Lung (tissue), 12 donors: Measurements from ENCODE around the gene COPS7A. TPM values are rescaled to one million over a fixed set of nuclear protein-coding genes. Genes with fewer than 3 reads are reported as not detected.
"Not testable (repeated sequence)": the region's sequence is repeated elsewhere in the genome, so short reads cannot be mapped to it uniquely, and the experiment has no call there.

Source experiments
- ATAC-seq: fragments of 200-7000 bp; cut with Tn5 transposase; one replicate; pipeline ENCODE4 v1.9.1; 2020; ENCODE audit warnings: moderate number of reproducible peaks; ENCODE audit not compliant: insufficient read depth, low FRiP score
- DNase-seq, 3 donors: peaks; one replicate each; pipeline ENCODE4 v3.0.0-alpha.2; 2013 to 2017
- H3K27ac ChIP-seq, 2 donors: one replicate each; pipeline ENCODE4 v1.5.1; 2013; ENCODE audit warnings: mild to moderate bottlenecking in 2 of 2, moderate library complexity in 2 of 2, control low read depth in 1 of 2, inconsistent platforms in 1 of 2, low read depth in 1 of 2, low read length in 1 of 2
- H3K27me3 ChIP-seq, 3 donors: one replicate each; pipeline ENCODE4 v1.5.1; 2013; ENCODE audit warnings: low read length in 2 of 3; ENCODE audit not compliant: control insufficient read depth in 3 of 3, insufficient read depth in 3 of 3
- H3K36me3 ChIP-seq, 4 donors: one replicate each; pipeline ENCODE4 v1.5.1; 2013; ENCODE audit warnings: low read length in 4 of 4, mild to moderate bottlenecking in 1 of 4, moderate library complexity in 1 of 4; ENCODE audit not compliant: control insufficient read depth in 4 of 4, insufficient read depth in 4 of 4
- H3K4me1 ChIP-seq, 5 donors: one replicate each; pipeline ENCODE4 v1.5.1; 2013; ENCODE audit warnings: low read length in 5 of 5, mild to moderate bottlenecking in 2 of 5, moderate library complexity in 1 of 5; ENCODE audit not compliant: control insufficient read depth in 5 of 5, insufficient read depth in 5 of 5
- H3K4me3 ChIP-seq: one replicate; pipeline ENCODE4 v1.5.1; 2013; ENCODE audit warnings: mild to moderate bottlenecking, control low read depth, moderate library complexity
- H3K9ac ChIP-seq, 2 donors: one replicate each; pipeline ENCODE4 v1.5.1; 2013; ENCODE audit warnings: low read length in 2 of 2, control low read depth in 1 of 2; ENCODE audit not compliant: insufficient read depth in 1 of 2
- H3K9me3 ChIP-seq, 4 donors: one replicate each; pipeline ENCODE4 v1.5.1; 2013; ENCODE audit warnings: low read length in 3 of 4, mild to moderate bottlenecking in 1 of 4, moderate library complexity in 1 of 4; ENCODE audit not compliant: control insufficient read depth in 4 of 4, insufficient read depth in 3 of 4
- CTCF ChIP-seq: IDR thresholded peaks from 2 replicates; pipeline ENCODE4 v1.5.1; 2012; ENCODE audit warnings: mild to moderate bottlenecking; ENCODE audit errors: control extremely low read depth, extremely low read depth
- WGBS, 2 donors: extraction: QIAGEN DNeasy Blood & Tissue Kit; methylation state at CpG; one replicate each; pipeline ENCODE4 v1.1.7; 2013; 5-methylcytosine and 5-hydroxymethylcytosine counted together
- polyA plus RNA-seq, 2 donors: library from polyadenylated mRNA; stranded (reverse); fragments of 200-250 nt; gene quantifications; one replicate each; pipeline ENCODE4 v1.2.1, GENCODE V29; 2013
- total RNA-seq, 2 donors: library from RNA; depleted of rRNA in 1 of 2; stranded (reverse); fragments of >200 nt in 1 of 2; gene quantifications; one replicate each; pipeline ENCODE4 v1.2.1, GENCODE V29; 2014 to 2021
- donor health status: control.
- donor health status: control.
- donor health status: Bipolar disorder and iron deficiency.
- donor health status: healthy.
- donor health status: DM: yes; HTN: yes; CAD: no.

The COPS7A gene
- total and polyA plus RNA-seq, 4 donors = 40.1 to 74.7 (median 61.2) TPM

DNA sequence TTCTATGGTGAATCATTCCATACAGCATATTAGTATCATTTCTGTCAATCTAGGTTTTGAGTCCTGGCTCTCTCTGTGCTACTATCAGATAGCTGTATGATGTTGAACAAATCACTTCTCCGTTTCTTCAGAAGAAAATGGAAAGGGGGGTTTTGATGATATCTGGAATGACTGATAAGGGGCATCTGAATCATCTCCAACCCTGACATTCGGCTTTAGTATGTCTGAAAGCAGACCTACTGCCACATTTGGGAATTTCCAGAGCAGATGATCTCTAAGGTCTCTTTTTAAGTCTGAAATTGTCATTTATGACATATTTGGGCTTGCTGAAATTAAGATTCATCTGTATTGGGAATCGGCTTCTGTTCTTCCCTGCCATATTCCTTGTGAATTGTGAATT is 19.0 kb downstream of the COPS7A start:
- 77 to 92% methylated on average over 3 of the region's 3 CpGs for WGBS, 2 donors
- H3K36me3 ChIP-seq = peaks cover 5 to 14% (median 13%) of the 10 kb centered on the region in 4 donors
- TF ChIP-seq CTCF = no peak

DNA sequence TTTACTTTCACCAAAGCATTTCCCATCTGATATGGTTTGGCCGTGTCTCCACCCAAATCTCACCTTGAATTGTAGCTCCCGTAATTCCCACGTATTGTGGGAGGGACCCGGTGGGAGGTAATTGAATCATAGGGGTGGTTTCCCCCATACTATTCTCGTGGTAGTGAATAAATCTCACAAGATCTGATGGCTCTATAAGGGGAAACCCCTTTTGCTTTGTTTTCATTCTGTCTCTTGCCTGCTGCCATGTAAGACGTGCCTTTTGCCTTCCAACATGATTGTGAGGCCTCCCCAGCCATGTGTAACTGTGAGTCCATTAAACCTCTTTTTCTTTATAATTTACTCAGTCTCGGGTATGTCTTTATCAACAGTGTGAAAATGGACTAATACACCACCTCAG is 19.5 kb downstream of the COPS7A start:
- WGBS, 2 donors = 71 to 77% methylated on average over 7 of the region's 7 CpGs
- H3K4me1 ChIP-seq, DNase-seq, H3K27me3 ChIP-seq, H3K9me3 ChIP-seq, H3K9ac ChIP-seq, H3K4me3 ChIP-seq, ATAC-seq, H3K27ac ChIP-seq: not testable (repeated sequence)
- peaks cover 8 to 17% (median 16%) of the 10 kb centered on the region in 4 donors for H3K36me3 ChIP-seq

More for the DNA sequence above, 19.0 kb downstream of the COPS7A start:
- no peak for DNase-seq
- Histone ChIP-seq H3K27ac (no peak overlapping the region), H3K9me3 (no peaks in the 10 kb centered on the region), H3K27me3 (no peaks in the 10 kb centered on the region), H3K4me3 (no peak overlapping the region), H3K4me1 (no peaks in the 10 kb centered on the region), H3K9ac (no peak overlapping the region)
- ATAC-seq = no peak

DNA sequence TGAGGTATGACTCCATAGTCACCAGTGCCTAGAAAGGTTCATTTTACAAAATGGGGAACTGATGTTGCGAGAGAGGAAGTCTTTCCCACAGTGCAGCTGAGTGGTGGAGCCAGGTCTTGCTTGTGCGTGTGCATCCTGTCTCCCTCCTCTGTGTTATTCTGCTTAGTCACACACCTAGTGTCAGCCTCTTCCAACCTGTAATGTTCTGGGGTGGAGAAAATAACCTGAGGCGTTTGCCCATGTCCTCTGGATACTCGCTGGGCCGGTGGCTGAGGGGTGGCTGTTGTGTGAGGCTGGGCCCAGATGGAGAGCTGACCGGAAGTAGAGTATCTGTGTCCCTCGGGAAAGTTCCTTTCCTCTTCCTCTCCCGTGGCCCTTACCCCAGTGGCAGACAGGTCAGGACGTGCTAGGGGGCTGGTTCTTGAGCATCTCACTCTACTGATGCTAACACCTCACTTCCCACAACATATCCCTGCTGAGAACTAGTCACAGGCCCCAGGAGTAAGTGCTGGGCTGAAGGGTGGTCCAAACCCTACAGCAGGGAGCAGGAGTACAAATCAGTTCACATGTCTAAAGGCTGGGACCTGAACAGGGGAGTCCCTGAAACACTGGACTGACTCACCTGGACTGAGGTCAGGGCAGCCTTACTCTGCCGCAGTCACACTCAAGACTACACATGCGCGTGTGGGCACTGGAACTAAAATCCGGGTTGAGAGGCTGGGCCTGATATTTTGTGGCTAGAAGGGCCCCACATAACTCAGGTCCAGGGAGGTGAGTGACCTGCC is 22.1 kb downstream of the COPS7A start:
- no peak for TF ChIP-seq CTCF
- H3K4me3 ChIP-seq = no peak overlapping the region
- H3K4me1 ChIP-seq = no peaks in the 10 kb centered on the region
- no peak for DNase-seq
- no peaks in the 10 kb centered on the region for H3K9me3 ChIP-seq
- no peaks in the 10 kb centered on the region for H3K27me3 ChIP-seq
- peaks cover 14 to 39% (median 36%) of the 10 kb centered on the region in 4 donors for H3K36me3 ChIP-seq
- peak; percentile 22 for ATAC-seq
- H3K27ac ChIP-seq = peak overlapping the region in 1 of 2 donors; percentile 18
- no peak overlapping the region for H3K9ac ChIP-seq
- 48 to 67% methylated on average over 13 of the region's 13 CpGs for WGBS, 2 donors

DNA sequence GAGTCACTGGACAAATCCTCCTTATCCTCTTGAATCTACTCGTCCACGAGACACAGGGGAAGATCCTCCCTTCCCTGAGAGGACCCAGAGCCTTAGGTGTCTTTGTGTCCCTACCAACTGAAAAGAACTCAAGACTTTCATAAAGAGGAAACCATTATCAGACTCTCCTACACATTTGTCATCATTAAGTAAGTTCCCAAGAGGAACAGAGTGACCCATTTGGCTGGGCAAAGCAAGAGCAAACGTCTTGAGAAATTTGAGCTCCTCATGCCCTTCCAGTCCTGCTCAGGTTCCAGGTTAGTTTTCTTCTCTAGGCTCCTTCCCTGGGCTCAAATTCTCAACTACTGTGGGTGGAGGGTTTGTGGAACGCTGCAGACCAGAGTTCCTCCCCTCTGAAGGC is 23.4 kb downstream of the COPS7A start:
- H3K9ac ChIP-seq = no peak overlapping the region
- no peak overlapping the region for H3K4me3 ChIP-seq
- peaks cover 14 to 48% (median 43%) of the 10 kb centered on the region in 4 donors for H3K36me3 ChIP-seq
- DNase-seq = no peak
- no peak overlapping the region for H3K27ac ChIP-seq
- TF ChIP-seq CTCF = no peak
- peaks cover 0 to 8% (median 4%) of the 10 kb centered on the region in 5 donors for H3K4me1 ChIP-seq
- H3K9me3 ChIP-seq = no peaks in the 10 kb centered on the region
- no peak for ATAC-seq
- no peaks in the 10 kb centered on the region for H3K27me3 ChIP-seq
- WGBS, 2 donors = 74 to 75% methylated on average over 4 of the region's 4 CpGs
